NCI-H2029 treated with DMSO at 0.1 percent for 48 hours (cell line): ENCODE results near the gene IYD.
"Not testable (repeated sequence)": the region's sequence is repeated elsewhere in the genome, so short reads cannot be mapped to it uniquely, and the experiment has no call there.

Experiments used
- DNase-seq: peaks from one replicate; lab custom pipeline; 2025; lab: John Stamatoyannopoulos, UW

Gene IYD

GRCh38 chr6:150435832-150436231, 67.0 kb downstream of the IYD start:
- no peak for DNase-seq

- no peak for DNase-seq
Observed at GRCh38 chr6:150439373-150439772, 70.6 kb downstream of the IYD start.

- no peak for DNase-seq
Observed at GRCh38 chr6:150443621-150444020, 74.8 kb downstream of the IYD start.

GRCh38 chr6:150444308-150444707, 75.5 kb downstream of the IYD start:
- no peak for DNase-seq

GRCh38 chr6:150445486-150445885, 76.7 kb downstream of the IYD start:
- DNase-seq: no peak

GRCh38 chr6:150448221-150448620, 79.4 kb downstream of the IYD start:
- no peak for DNase-seq

GRCh38 chr6:150449055-150449454, 80.2 kb downstream of the IYD start:
- not testable (repeated sequence) for DNase-seq

GRCh38 chr6:150450918-150451317, 82.1 kb downstream of the IYD start:
- DNase-seq: no peak

GRCh38 chr6:150451807-150452427, 83.1 kb downstream of the IYD start:
- no peak for DNase-seq

GRCh38 chr6:150452428-150453243, 83.8 kb downstream of the IYD start:
- DNase-seq: peak; percentile 0

GRCh38 chr6:150453357-150453756, 84.5 kb downstream of the IYD start:
- no peak for DNase-seq
